Endothelial cell of umbilical vein (primary cell): ENCODE data around the gene KDM4B. TPM values are rescaled to one million over a fixed set of nuclear protein-coding genes. Genes with fewer than 3 reads are reported as not detected.

Source experiments
- BruUV-seq: library from RNA; stranded (reverse); fragments of 400-500 nt; replicated peaks from 2 replicates; lab custom pipeline; 2021; lab: Mats Ljungman, UMichigan
- CTCF ChIA-PET: fragments of 300-600, 350-600 bp; sonication (Branson Sonifier 250); formaldehyde crosslinking; loops from one replicate; lab custom pipeline; 2021; ENCODE audit warnings: antibody characterized with exemption, inconsistent platforms; lab: Charles Lee
- POLR2A ChIA-PET: fragments of 300-600, 350-600 bp; sonication (Branson Sonifier 250); formaldehyde crosslinking; loops from one replicate; lab custom pipeline; 2021; ENCODE audit warnings: antibody characterized with exemption, inconsistent platforms; lab: Charles Lee
- DNase-seq: peaks from one replicate; pipeline ENCODE4 v3.0.0-alpha.2; 2011; ENCODE audit warnings: low read depth, low spot score
- FAIRE-seq: peaks from 2 replicates; lab custom pipeline; 2011; peaks lifted over from hg19 to GRCh38; lab: Jason Lieb, UNC
- H2AFZ ChIP-seq: 2 replicates; pipeline ENCODE4 v1.6.0; 2012; ENCODE audit warnings: low read depth, low read length, control low read depth, inconsistent platforms
- H3K27ac ChIP-seq: 2 replicates; pipeline ENCODE4 v1.5.1; 2011; ENCODE audit warnings: low read depth, mild to moderate bottlenecking, control low read depth, low read length, moderate library complexity; ENCODE audit not compliant: insufficient read depth
- H3K27me3 ChIP-seq, 2 experiments: 2 replicates each; pipeline versions ENCODE4 v1.6.0 to v1.6.1; 2011; ENCODE audit warnings: low read length in 2 of 2, mixed read lengths in 1 of 2; ENCODE audit not compliant: control insufficient read depth in 2 of 2, insufficient read depth in 2 of 2
- H3K36me3 ChIP-seq, 2 experiments: 2 replicates in 1 of 2; 3 replicates in 1 of 2; pipeline ENCODE4 v1.5.1; 2011; ENCODE audit warnings: low read length in 2 of 2, mild to moderate bottlenecking in 1 of 2, moderate library complexity in 1 of 2; ENCODE audit not compliant: control insufficient read depth in 2 of 2, insufficient read depth in 2 of 2; ENCODE audit errors: extremely low read depth in 1 of 2
- H3K4me1 ChIP-seq: 3 replicates; pipeline ENCODE4 v1.5.1; 2011; ENCODE audit warnings: mild to moderate bottlenecking, low read length; ENCODE audit not compliant: control insufficient read depth, insufficient read depth; ENCODE audit errors: extremely low read depth
- H3K4me2 ChIP-seq: 2 replicates; pipeline ENCODE4 v1.6.1; 2011; ENCODE audit warnings: low read length, control low read depth, mixed read lengths; ENCODE audit not compliant: insufficient read depth
- H3K4me3 ChIP-seq, 3 experiments: fragments of 200-600 bp in 1 of 3; sonication (generic), shearing (Covaris generic) in 1 of 3; replicated peaks in 1 of 3; 2 replicates each; pipeline ENCODE4 v1.5.1; 2011 to 2016; ENCODE audit warnings: control low read depth in 3 of 3, low read length in 3 of 3, mild to moderate bottlenecking in 2 of 3, inconsistent platforms in 1 of 3, low read depth in 1 of 3, moderate library complexity in 1 of 3; ENCODE audit not compliant: insufficient read depth in 1 of 3
- H3K79me2 ChIP-seq: 2 replicates; pipeline ENCODE4 v1.6.0; 2012; ENCODE audit warnings: low read length, inconsistent platforms; ENCODE audit not compliant: control insufficient read depth, insufficient read depth
- H3K9ac ChIP-seq: replicated peaks from 2 replicates; pipeline ENCODE3; 2011; ENCODE audit warnings: low read length, control low read depth; ENCODE audit not compliant: insufficient read depth; ENCODE audit errors: extremely low read depth
- H3K9me1 ChIP-seq: replicated peaks from 3 replicates; pipeline ENCODE4 v1.6.0; 2011; ENCODE audit warnings: mild to moderate bottlenecking, low read length; ENCODE audit not compliant: control insufficient read depth, insufficient read depth; ENCODE audit errors: extremely low read depth
- H3K9me3 ChIP-seq: replicated peaks from 2 replicates; pipeline ENCODE4 v1.5.1; 2012; ENCODE audit warnings: low read length, inconsistent platforms; ENCODE audit not compliant: control insufficient read depth, insufficient read depth
- H4K20me1 ChIP-seq: replicated peaks from 2 replicates; pipeline ENCODE3; 2011; ENCODE audit warnings: mild to moderate bottlenecking, low read length; ENCODE audit not compliant: control insufficient read depth, insufficient read depth; ENCODE audit errors: extremely low read depth
- EZH2 ChIP-seq: IDR thresholded peaks from 2 replicates; pipeline ENCODE4 v1.6.1; 2012; ENCODE audit warnings: borderline replicate concordance, low read depth, mild to moderate bottlenecking, moderate library complexity, low read length, inconsistent platforms; ENCODE audit not compliant: severe bottlenecking
- FOS ChIP-seq: IDR thresholded peaks from 2 replicates; pipeline ENCODE4 v1.6.1; 2011; ENCODE audit warnings: mild to moderate bottlenecking, low read length, moderate library complexity, borderline replicate concordance; ENCODE audit not compliant: insufficient read depth
- GATA2 ChIP-seq: IDR thresholded peaks from 2 replicates; pipeline ENCODE4 v1.7.0; 2011; ENCODE audit warnings: low read depth, mild to moderate bottlenecking, moderate library complexity, mixed read lengths, low read length; ENCODE audit not compliant: insufficient read length, insufficient read depth
- JUN ChIP-seq: IDR thresholded peaks from 2 replicates; pipeline ENCODE4 v1.6.1; 2011; ENCODE audit warnings: borderline replicate concordance, low read depth; ENCODE audit not compliant: insufficient read length, insufficient read depth
- MYC ChIP-seq: IDR thresholded peaks from one replicate; pipeline ENCODE4 v1.6.1; 2011; ENCODE audit warnings: mild to moderate bottlenecking, low read depth, low read length
- POLR2A ChIP-seq: IDR thresholded peaks from 2 replicates; pipeline ENCODE4 v1.6.1; 2012; ENCODE audit warnings: low read depth, mild to moderate bottlenecking, control low read depth, low read length
- POLR2AphosphoS5 ChIP-seq: IDR thresholded peaks from 2 replicates; pipeline ENCODE4 v1.6.1; 2012; ENCODE audit warnings: low read depth, mild to moderate bottlenecking, control low read depth, low read length, moderate library complexity; ENCODE audit not compliant: insufficient read depth
- dilution Hi-C: fragments of 300-500 bp; cut with MboI; formaldehyde crosslinking; loops from one replicate; pipeline ENCODE4 v1.15.0; 2019; ENCODE audit warnings: low sequenced_read_pairs; ENCODE audit not compliant: extremely low pct_ligation_motif_present
- intact Hi-C: fragments of 100-400 bp; cut with micrococcal nuclease; formaldehyde crosslinking; loops from one replicate; pipeline ENCODE4 v1.10.0; 2022
- polyA plus RNA-seq, 4 experiments: library from polyadenylated mRNA; depleted of rRNA in 3 of 4; stranded (reverse) in 3 of 4; unstranded in 1 of 4; fragments of >200 nt; gene quantifications; 2 replicates each; pipeline versions ENCODE4 v1.2.1 to v1.2.3, GENCODE V29; 2011 to 2012; ENCODE audit warnings: missing spikeins in 1 of 4
- total RNA-seq: library from RNA; stranded (reverse); gene quantifications from 2 replicates; pipeline ENCODE4 v1.2.3, GENCODE V29; 2021
- TF ChIP-seq, protein P1 (sequence below): IDR thresholded peaks from 2 replicates; pipeline ENCODE4 v1.6.1; 2011; ENCODE audit not compliant: insufficient read depth, insufficient read length
- TF ChIP-seq, protein P2 (sequence below), 2 donors: IDR thresholded peaks; 1 replicate in 1 of 2; 2 replicates in 1 of 2; pipeline ENCODE4 v1.5.1; 2011; ENCODE audit warnings: low read length in 2 of 2, mild to moderate bottlenecking in 2 of 2, moderate library complexity in 2 of 2, control low read depth in 1 of 2, inconsistent platforms in 1 of 2, low read depth in 1 of 2; ENCODE audit not compliant: insufficient read depth in 1 of 2; ENCODE audit errors: extremely low read depth in 1 of 2

Gene KDM4B
- total and polyA plus RNA-seq, 2 donors (not counting 3 experiments of a cell fraction or from before 2014, with no cell fraction given), result 12.4 to 37.2 TPM

DNA sequence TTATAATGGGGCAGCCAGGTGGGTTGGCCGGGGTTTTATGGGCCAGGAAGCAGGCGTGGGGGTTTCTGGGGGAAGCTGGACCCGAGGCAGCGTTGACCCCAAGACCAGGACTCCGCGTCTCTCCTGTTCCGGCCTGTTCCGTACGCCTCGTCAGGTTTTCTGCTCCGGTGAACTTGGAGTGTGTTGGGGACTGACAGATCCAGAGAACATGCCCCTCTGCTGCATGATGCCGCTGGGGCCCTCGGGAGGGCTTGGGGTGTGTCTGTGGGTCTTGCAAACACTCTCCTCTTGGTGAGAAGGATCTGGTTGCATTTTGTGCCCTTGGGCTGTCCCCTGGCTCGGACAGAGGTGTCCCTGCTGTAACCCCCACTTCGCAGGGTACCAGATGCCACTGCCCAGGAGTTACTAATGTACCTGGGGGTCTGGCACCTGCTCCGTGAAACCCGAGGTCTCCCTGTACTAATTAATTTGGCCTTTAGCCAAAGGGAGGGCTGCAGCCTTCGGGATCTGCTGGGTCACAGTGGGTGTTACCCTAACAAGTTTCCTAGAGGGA is 15.6 kb downstream of the KDM4B start:
- no peak for DNase-seq
- BruUV-seq, result no TSS peak
- intact Hi-C loops (no loop called here), dilution Hi-C loops (no loop called here)
- TF ChIP-seq POLR2A, result no peak
- no peak for TF ChIP-seq MYC
- H3K9me1 ChIP-seq, result no peaks in the 10 kb centered on the region
- no peak overlapping the region for H3K4me3 ChIP-seq
- H4K20me1 ChIP-seq, result no peaks in the 10 kb centered on the region
- POLR2A ChIA-PET, result no interaction called here
- H3K4me2 ChIP-seq, result no peak overlapping the region
- no peak overlapping the region for H3K9ac ChIP-seq
- FAIRE-seq, result no peak
- no peaks in the 10 kb centered on the region for H3K27me3 ChIP-seq
- no peak overlapping the region for H3K27ac ChIP-seq
- H3K9me3 ChIP-seq, result no peaks in the 10 kb centered on the region
- CTCF ChIA-PET, result interaction anchor here (0.6 kb wide), 1 partner anchor 17 kb away, joined by 3 read pairs; no protein-coding TSS in a partner anchor
- H3K79me2 ChIP-seq, result peaks cover 40% of the 10 kb centered on the region
- peaks cover 10% of the 10 kb centered on the region for H3K4me1 ChIP-seq
- no peak overlapping the region for H2AFZ ChIP-seq
- H3K36me3 ChIP-seq, result no peaks in the 10 kb centered on the region

DNA sequence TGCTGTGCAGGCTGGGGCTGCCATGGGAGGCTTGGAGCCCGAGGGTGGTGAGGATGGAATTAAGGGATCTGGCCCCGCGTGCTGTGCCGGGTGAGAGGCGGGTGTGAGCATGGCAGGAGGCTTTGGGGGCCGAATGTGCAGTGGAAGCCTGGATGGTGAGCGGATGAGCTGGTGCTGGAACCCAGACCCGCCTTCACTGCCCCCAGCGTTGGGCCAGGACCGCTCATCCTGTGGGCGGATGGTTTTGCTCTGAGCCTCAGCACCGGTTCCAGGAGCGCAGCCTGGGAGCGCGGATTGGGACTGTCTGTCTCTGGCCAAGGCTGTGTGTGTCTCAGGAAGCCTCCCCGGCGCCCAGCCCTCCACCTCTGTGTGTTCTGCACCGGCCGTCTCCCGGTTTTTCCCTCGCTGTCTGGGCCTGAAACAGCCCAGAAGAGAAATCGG is 16.7 kb downstream of the KDM4B start:
- Histone ChIP-seq H3K27me3 (no peaks in the 10 kb centered on the region), H3K4me2 (no peak overlapping the region), H3K4me1 (peaks cover 10% of the 10 kb centered on the region), H3K27ac (no peak overlapping the region), H2AFZ (no peak overlapping the region), H3K36me3 (no peaks in the 10 kb centered on the region), H4K20me1 (no peaks in the 10 kb centered on the region), H3K9ac (no peak overlapping the region), H3K9me1 (no peaks in the 10 kb centered on the region), H3K4me3 (no peak overlapping the region), H3K79me2 (peaks cover 43% of the 10 kb centered on the region), H3K9me3 (no peaks in the 10 kb centered on the region)
- no peak for TF ChIP-seq FOS
- no peak for TF ChIP-seq GATA2
- TF ChIP-seq POLR2A, result no peak
- no peak for TF ChIP-seq POLR2AphosphoS5
- no peak for TF ChIP-seq JUN
- TF ChIP-seq MYC, result no peak
- TF ChIP-seq, protein P1, sequence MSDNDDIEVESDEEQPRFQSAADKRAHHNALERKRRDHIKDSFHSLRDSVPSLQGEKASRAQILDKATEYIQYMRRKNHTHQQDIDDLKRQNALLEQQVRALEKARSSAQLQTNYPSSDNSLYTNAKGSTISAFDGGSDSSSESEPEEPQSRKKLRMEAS, result no peak
- no peak for TF ChIP-seq EZH2
- TF ChIP-seq, protein P2, sequence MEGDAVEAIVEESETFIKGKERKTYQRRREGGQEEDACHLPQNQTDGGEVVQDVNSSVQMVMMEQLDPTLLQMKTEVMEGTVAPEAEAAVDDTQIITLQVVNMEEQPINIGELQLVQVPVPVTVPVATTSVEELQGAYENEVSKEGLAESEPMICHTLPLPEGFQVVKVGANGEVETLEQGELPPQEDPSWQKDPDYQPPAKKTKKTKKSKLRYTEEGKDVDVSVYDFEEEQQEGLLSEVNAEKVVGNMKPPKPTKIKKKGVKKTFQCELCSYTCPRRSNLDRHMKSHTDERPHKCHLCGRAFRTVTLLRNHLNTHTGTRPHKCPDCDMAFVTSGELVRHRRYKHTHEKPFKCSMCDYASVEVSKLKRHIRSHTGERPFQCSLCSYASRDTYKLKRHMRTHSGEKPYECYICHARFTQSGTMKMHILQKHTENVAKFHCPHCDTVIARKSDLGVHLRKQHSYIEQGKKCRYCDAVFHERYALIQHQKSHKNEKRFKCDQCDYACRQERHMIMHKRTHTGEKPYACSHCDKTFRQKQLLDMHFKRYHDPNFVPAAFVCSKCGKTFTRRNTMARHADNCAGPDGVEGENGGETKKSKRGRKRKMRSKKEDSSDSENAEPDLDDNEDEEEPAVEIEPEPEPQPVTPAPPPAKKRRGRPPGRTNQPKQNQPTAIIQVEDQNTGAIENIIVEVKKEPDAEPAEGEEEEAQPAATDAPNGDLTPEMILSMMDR (IDR thresholded peaks at IDR 0.05; ENCODE audit: extremely low read depth in 1 of 2, insufficient read depth in 1 of 2, low read depth in 1 of 2, low read length in 2 of 2), result no peak
- intact Hi-C loops, result no loop called here
- FAIRE-seq (no peak), DNase-seq (no peak)
- dilution Hi-C loops, result no loop called here
- ChIA-PET CTCF (interaction anchor here (0.9 kb wide), 1 partner anchor 14 kb away, joined by 3 read pairs; no protein-coding TSS in a partner anchor), POLR2A (no interaction called here)
- BruUV-seq, result no TSS peak
